Inflammatory macrophage treated with lipopolysaccharide for 1 hour (primary cell): ENCODE data around the gene SERPINA4.
A peak's percentile ranks its signal among the peaks of the same experiment; 100 is the strongest.
"Not testable (repeated sequence)": the region's sequence is repeated elsewhere in the genome, so short reads cannot be mapped to it uniquely, and the experiment has no call there.

Experiments
- DNase-seq, 2 donors: peaks; one replicate each; pipeline ENCODE4 v3.0.0-alpha.2; 2020 to 2022

The SERPINA4 gene

DNA sequence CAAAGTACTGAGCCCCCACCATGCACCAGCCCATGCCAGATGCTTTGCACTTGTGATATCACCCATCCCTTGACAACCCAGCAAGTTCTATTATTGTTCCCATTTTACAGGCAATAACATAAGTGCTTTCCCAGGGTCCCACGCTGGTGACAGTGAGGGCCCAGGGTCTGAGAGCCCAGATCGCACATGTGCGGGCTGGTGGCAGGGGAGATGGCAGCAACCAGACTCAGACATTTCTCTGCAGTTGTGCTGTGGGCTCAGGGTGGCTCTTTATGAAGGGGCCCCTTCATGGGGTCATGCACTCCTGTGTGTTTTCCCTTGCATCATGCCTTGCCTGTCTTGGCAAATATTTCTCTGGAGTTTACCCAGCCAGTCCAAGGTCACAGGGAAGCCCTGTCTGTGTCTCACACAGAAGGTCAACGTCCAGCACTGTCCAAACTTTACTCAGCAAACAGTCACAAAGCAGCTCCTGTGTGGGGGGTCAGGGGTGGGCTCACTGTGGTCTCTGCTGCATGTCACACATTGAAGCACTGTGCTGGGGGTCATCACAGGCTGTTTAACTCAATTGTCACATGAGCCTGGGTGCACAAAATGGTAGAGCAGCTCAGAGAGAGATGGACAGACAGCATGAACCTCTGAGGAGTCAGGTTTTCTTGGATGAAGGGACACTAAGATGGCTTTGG, 32.6 kb downstream of the SERPINA4 start:
- no peak for DNase-seq

GRCh38 chr14:94594441-94594840, 33.2 kb downstream of the SERPINA4 start:
- DNase-seq = no peak

- DNase-seq = no peak
These were observed 34.7 kb downstream of the SERPINA4 start for GRCh38 chr14:94595912-94596311.

- no peak for DNase-seq
These were observed 35.1 kb downstream of the SERPINA4 start for GRCh38 chr14:94596361-94596760.

GRCh38 chr14:94597788-94598187, 36.5 kb downstream of the SERPINA4 start:
- no peak for DNase-seq

- DNase-seq = no peak
These were observed 37.2 kb downstream of the SERPINA4 start for GRCh38 chr14:94598506-94598815.

- DNase-seq = peak in 1 of 2 donors; percentile 3
These were observed 37.8 kb downstream of the SERPINA4 start for GRCh38 chr14:94598816-94599655.

DNA sequence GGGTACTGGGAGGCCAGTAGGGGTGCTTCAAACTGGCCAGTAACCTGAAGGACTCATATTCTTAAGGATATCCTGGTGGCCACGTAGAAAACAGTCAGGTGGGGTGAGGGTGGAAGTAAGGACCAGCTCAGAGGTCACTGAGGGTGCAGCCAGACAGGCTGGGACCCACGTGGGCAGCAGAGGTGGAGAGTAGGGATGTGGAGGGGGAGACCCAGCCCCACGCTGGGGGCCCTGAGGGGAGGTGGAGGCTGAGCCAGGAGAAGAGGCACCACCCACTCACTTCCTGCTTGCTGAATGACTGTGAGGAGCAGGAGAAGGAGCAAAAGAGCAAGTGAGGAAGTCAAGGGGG, 38.4 kb downstream of the SERPINA4 start:
- DNase-seq = no peak

GRCh38 chr14:94600148-94600545, 38.9 kb downstream of the SERPINA4 start:
- no peak for DNase-seq

- DNase-seq = no peak
These were observed 40.7 kb downstream of the SERPINA4 start for GRCh38 chr14:94601884-94602391.

DNA sequence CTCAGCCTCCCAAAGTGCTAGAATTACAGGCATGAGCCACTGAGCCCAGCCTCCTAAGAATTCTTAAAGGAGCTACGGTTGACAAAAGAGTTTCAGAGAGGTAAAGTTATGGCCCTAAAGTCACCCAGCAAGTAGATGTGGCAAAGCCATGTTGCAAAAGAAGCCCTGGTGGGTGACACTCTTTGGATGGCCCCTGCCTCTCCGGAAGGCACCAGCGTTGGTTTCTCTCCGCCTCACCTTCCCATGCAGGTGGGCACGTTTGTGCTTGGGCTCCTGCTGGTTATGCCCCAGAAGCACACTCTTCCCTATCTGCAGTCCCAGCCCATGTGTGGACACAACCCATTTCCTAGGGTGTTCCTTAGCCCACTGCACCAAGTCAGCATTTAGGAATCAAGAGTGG, 41.5 kb downstream of the SERPINA4 start:
- no peak for DNase-seq

DNA sequence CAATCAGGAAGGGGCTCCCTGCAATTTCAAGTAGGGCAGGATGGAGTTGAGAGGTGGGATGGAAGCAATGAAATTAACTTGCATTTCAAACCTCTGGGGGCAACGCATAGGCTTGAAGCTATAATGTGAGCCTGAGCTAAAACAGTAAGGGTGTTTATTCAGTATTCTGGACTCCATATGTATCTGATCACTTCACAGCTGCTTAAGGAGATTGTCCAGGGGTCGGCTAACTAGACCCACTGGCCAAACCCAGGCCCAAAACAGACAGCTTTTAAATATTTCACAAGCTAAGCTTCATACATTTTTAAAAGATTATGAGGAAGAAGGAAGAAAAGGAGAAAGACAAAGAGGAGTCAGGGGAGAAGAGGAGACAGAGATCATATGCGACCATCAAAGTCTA, 44.1 kb downstream of the SERPINA4 start:
- DNase-seq = no peak

- not testable (repeated sequence) for DNase-seq
These were observed 47.7 kb downstream of the SERPINA4 start for GRCh38 chr14:94608966-94609365.

DNA sequence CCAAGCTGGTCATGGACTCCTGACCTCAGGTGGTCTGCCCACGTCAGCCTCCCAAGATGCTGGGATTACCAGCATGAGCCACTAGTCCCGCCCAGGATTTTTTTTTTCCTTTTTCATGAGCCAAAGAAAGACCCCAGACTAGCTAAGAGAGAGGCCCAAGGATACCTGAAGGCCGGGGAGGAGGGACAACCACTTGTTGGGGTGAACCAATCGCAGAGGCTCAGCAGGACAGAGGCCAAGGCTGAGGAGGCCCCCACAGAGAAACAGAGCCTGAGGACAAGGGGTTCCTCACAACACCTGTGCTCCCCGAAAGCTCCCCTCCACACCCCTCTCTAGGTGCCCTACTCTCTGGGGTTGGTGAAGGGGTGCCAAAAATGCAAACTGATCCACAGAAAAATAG, 49.9 kb downstream of the SERPINA4 start:
- no peak for DNase-seq

- DNase-seq = no peak
These were observed 50.9 kb downstream of the SERPINA4 start, which contains the start of gene SERPINA3 for GRCh38 chr14:94612174-94612573. Gene SERPINA3, plus strand, starts transcription at chr14:94612391. Its CDS starts 2,051 bp downstream, at chr14:94614442.

DNA sequence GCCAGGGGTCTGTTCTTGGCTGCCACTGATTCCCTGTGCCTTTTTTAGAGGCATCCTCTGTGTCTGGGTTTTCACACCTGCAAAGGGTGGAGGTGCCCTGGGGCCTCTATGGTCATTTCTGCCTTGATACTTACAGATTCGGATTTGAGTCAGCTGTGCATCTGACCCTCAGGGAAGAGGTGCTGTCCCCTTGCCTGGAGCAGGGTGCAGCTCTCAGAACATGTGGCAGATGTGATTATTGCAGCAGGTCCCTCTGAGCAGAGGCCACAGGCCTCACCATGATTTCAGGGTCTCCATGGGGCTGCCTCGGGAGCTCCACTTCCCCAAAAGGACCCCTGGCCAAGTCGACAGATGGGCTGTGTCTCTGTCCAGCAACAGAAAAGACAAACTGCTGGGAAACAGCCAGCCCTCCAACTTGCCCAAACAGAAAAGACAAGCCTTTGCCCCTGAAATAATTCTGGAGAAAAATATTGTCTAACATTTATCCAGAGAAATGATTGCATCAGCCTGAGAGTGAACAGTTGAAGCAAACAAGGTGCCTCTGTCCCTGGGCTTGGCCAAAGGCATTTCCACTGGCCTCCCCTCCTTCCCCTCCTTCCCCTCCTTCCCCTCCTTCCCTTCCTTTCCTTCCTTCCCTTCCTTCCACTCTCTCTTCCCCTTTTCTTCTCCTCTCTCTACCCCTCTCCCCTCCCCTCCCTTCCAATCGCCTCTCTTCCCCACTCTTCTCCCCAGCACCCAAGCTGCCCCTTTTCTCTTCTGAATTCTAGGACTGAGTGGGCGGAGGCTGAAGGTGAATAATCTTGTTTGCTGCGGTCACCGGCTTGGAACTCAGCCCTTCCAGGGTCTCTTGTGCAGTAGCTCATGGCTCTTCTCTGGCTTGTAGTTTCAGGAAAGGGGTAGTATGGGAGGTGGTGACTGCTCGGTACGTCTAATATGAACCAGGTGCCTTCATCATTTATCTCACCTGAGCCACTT, 51.6 kb downstream of the SERPINA4 start:
- no peak for DNase-seq

- DNase-seq = no peak
These were observed 52.7 kb downstream of the SERPINA4 start for GRCh38 chr14:94613720-94614644.

DNA sequence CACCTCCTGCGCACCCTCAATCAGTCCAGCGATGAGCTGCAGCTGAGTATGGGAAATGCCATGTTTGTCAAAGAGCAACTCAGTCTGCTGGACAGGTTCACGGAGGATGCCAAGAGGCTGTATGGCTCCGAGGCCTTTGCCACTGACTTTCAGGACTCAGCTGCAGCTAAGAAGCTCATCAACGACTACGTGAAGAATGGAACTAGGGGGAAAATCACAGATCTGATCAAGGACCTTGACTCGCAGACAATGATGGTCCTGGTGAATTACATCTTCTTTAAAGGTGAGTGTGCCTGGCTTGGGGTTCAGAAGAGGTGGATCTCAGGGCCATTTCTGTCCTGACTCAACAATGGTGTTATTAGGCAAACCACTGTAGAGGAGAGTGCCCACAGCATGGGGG, 53.6 kb downstream of the SERPINA4 start:
- no peak for DNase-seq

GRCh38 chr14:94615254-94615653, 54.0 kb downstream of the SERPINA4 start:
- no peak for DNase-seq

- no peak for DNase-seq
These were observed 54.8 kb downstream of the SERPINA4 start for GRCh38 chr14:94615823-94616570.

GRCh38 chr14:94617366-94617941, 56.2 kb downstream of the SERPINA4 start:
- no peak for DNase-seq
